DMS79 treated with DMSO at 0.1 percent for 48 hours (cell line): ENCODE measurements around the gene FOXRED2.

ENCODE experiments used
- DNase-seq: peaks from one replicate; lab custom pipeline; 2025; lab: John Stamatoyannopoulos, UW

Gene FOXRED2

GRCh38 chr22:36514766-36515165, 7.9 kb upstream of the FOXRED2 start:
- no peak for DNase-seq

- no peak for DNase-seq
These were observed 6.2 kb upstream of the FOXRED2 start for GRCh38 chr22:36512991-36513390.

GRCh38 chr22:36512333-36512732, 5.5 kb upstream of the FOXRED2 start:
- no peak for DNase-seq

- DNase-seq, result no peak
These were observed 4.4 kb upstream of the FOXRED2 start for GRCh38 chr22:36510966-36511881.

- DNase-seq, result no peak
These were observed 3.5 kb upstream of the FOXRED2 start for GRCh38 chr22:36510384-36510783.

- DNase-seq, result no peak
These were observed 724 bp upstream of the FOXRED2 start for GRCh38 chr22:36507518-36508010.

GRCh38 chr22:36505998-36506635, 723 bp downstream of the FOXRED2 start:
- no peak for DNase-seq

- no peak for DNase-seq
These were observed 8.8 kb downstream of the FOXRED2 start for GRCh38 chr22:36497910-36498665.

- no peak for DNase-seq
These were observed 13.1 kb downstream of the FOXRED2 start for GRCh38 chr22:36493690-36494110.

GRCh38 chr22:36492109-36492508, 14.7 kb downstream of the FOXRED2 start:
- no peak for DNase-seq

GRCh38 chr22:36491155-36491554, 15.7 kb downstream of the FOXRED2 start:
- no peak for DNase-seq

- DNase-seq, result no peak
These were observed 20.0 kb downstream of the FOXRED2 start for GRCh38 chr22:36486619-36487384.

GRCh38 chr22:36481393-36482168, 25.3 kb downstream of the FOXRED2 start, which contains the start of gene TXN2:
TSS of gene TXN2 (minus strand) at chr22:36481640. CDS start at chr22:36480837, 803 bp downstream.
- peak; percentile 74 for DNase-seq

- DNase-seq, result no peak
These were observed 25.9 kb downstream of the FOXRED2 start for GRCh38 chr22:36480941-36481392.

GRCh38 chr22:36478966-36479365, 27.9 kb downstream of the FOXRED2 start:
- no peak for DNase-seq

GRCh38 chr22:36475341-36475740, 31.5 kb downstream of the FOXRED2 start:
- DNase-seq, result no peak

GRCh38 chr22:36472689-36473088, 34.2 kb downstream of the FOXRED2 start:
- no peak for DNase-seq

GRCh38 chr22:36471341-36471821, 35.5 kb downstream of the FOXRED2 start:
- no peak for DNase-seq

GRCh38 chr22:36470994-36471331, 35.9 kb downstream of the FOXRED2 start:
- DNase-seq, result no peak

- peak; percentile 46 for DNase-seq
These were observed 36.5 kb downstream of the FOXRED2 start for GRCh38 chr22:36470162-36470993.
